Cardiac muscle cell (in vitro differentiated cells and primary cell): ENCODE data around the gene HKDC1. TPM values are rescaled to one million over a fixed set of nuclear protein-coding genes. Genes with fewer than 3 reads are reported as not detected.
"Not testable (repeated sequence)": the region's sequence is repeated elsewhere in the genome, so short reads cannot be mapped to it uniquely, and the experiment has no call there.

Experiments used
- DNase-seq, 2 donors: peaks; one replicate each; pipeline versions ENCODE4 v3.0.0 to v3.0.0-alpha.2; 2010 to 2017; ENCODE audit warnings: low read depth in 1 of 2, low spot score in 1 of 2
- H3K27ac ChIP-seq: fragments of 200-600 bp; sonication (generic); 2 replicates; pipeline ENCODE4 v1.5.1; 2016
- H3K27me3 ChIP-seq: fragments of 200-600 bp; sonication (generic); 2 replicates; pipeline ENCODE4 v1.6.0; 2016; ENCODE audit warnings: control low read depth
- H3K36me3 ChIP-seq: fragments of 200-600 bp; sonication (generic); 2 replicates; pipeline ENCODE4 v1.5.1; 2016; ENCODE audit warnings: control low read depth
- H3K4me1 ChIP-seq: fragments of 200-600 bp; sonication (generic); 2 replicates; pipeline ENCODE4 v1.8.1; 2017; ENCODE audit warnings: low read depth, mild to moderate bottlenecking, mixed run types
- H3K4me3 ChIP-seq: fragments of 200-600 bp; sonication (generic); 2 replicates; pipeline ENCODE4 v1.5.1; 2016; ENCODE audit warnings: mild to moderate bottlenecking
- H3K9me3 ChIP-seq: fragments of 200-600 bp; sonication (generic); 2 replicates; pipeline ENCODE4 v1.5.1; 2017; ENCODE audit warnings: low read depth, mild to moderate bottlenecking, control low read depth
- CTCF ChIP-seq: IDR thresholded peaks from 2 replicates; pipeline ENCODE4 v1.5.1; 2012; ENCODE audit warnings: low read depth, mild to moderate bottlenecking, low read length
- polyA plus RNA-seq: library from polyadenylated mRNA; unstranded; fragments of >200 nt; fragmentation: Nextera tagmentation; extraction: Ambion mirVana; gene quantifications from 2 replicates; pipeline ENCODE4 v1.2.1, GENCODE V29; 2016
- total RNA-seq: library from RNA; depleted of rRNA; stranded (reverse); fragments of >200 nt; gene quantifications from 2 replicates; pipeline ENCODE4 v1.2.3, GENCODE V29; 2016

The HKDC1 gene
- total and polyA plus RNA-seq, 2 experiments from 2014 or later: not detected

- no peaks in the 10 kb centered on the region for H3K9me3 ChIP-seq
Observed at GRCh38 chr10:69279110-69279509, 59.0 kb downstream of the HKDC1 start.

GRCh38 chr10:69281507-69282413, 61.6 kb downstream of the HKDC1 start:
- Histone ChIP-seq H3K27ac (no peak overlapping the region), H3K27me3 (no peaks in the 10 kb centered on the region), H3K4me1 (peaks cover 14% of the 10 kb centered on the region), H3K36me3 (no peaks in the 10 kb centered on the region), H3K4me3 (no peak overlapping the region), H3K9me3 (no peaks in the 10 kb centered on the region)
- no peak for TF ChIP-seq CTCF
- no peak for DNase-seq

More at GRCh38 chr10:69279110-69279509, 59.0 kb downstream of the HKDC1 start:
- Histone ChIP-seq H3K4me3 (no peak overlapping the region), H3K27ac (peak overlapping the region; percentile 74), H3K36me3 (no peaks in the 10 kb centered on the region), H3K4me1 (peaks cover 10% of the 10 kb centered on the region), H3K27me3 (no peaks in the 10 kb centered on the region)
- no peak for TF ChIP-seq CTCF
- DNase-seq: no peak

DNA sequence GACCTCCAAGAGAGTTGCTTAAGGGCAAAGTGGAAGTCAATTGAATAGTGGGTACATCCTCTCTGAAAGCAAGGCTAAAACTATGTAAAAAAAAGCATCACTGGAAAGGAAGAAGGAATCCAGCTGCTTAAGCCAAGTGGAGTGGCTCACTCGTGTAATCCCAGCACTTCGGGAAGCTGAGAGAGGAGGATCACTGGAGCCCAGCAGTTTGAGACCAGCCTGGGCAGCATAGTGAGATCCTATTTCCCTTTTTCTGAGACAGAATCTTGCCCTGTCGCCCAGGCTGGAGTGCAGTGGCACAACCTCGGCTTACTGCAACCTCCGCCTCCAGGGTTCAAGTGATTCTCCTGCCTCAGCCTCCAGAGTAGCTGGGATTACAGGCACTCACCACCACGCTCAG, 64.3 kb downstream of the HKDC1 start:
- H3K4me1 ChIP-seq, H3K27me3 ChIP-seq, H3K36me3 ChIP-seq, DNase-seq, H3K27ac ChIP-seq, H3K4me3 ChIP-seq, H3K9me3 ChIP-seq: not testable (repeated sequence)

- peak in 1 of 2 donors; percentile 36 for DNase-seq
- peak overlapping the region; percentile 15 for H3K27ac ChIP-seq
- no peaks in the 10 kb centered on the region for H3K36me3 ChIP-seq
- no peak overlapping the region for H3K4me3 ChIP-seq
- H3K27me3 ChIP-seq: no peaks in the 10 kb centered on the region
- no peak for TF ChIP-seq CTCF
- peaks cover 4% of the 10 kb centered on the region for H3K4me1 ChIP-seq
- H3K9me3 ChIP-seq: no peaks in the 10 kb centered on the region
Observed at GRCh38 chr10:69285699-69286098, 65.6 kb downstream of the HKDC1 start.

DNA sequence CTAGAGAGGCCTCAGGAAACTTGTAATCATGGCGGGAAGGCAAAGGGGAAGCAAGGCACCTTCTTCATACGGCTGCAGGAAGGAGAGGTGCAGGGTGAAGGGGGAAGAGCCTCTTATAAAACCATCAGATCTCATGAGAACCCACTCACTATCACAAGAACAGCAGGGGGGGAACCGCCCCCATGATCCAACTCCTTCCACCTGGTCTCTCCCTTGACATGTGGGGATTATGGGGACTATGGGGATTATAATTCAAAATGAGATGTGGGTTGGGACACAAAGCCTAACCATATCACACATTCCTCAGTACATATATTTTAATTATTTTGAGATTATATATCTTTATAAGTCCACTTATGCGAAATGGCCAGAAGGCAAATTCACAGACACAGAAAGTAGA, 67.0 kb downstream of the HKDC1 start:
- Histone ChIP-seq H3K27ac (no peak overlapping the region), H3K4me3 (no peak overlapping the region), H3K9me3 (no peaks in the 10 kb centered on the region), H3K27me3 (no peaks in the 10 kb centered on the region), H3K4me1 (peaks cover 4% of the 10 kb centered on the region), H3K36me3 (no peaks in the 10 kb centered on the region)
- TF ChIP-seq CTCF: no peak
- no peak for DNase-seq

- Histone ChIP-seq H3K9me3 (no peaks in the 10 kb centered on the region), H3K4me1 (peaks cover under 1% of the 10 kb centered on the region), H3K27ac (no peak overlapping the region), H3K4me3 (no peak overlapping the region), H3K27me3 (no peaks in the 10 kb centered on the region), H3K36me3 (no peaks in the 10 kb centered on the region)
- TF ChIP-seq CTCF: no peak
- no peak for DNase-seq
Observed at GRCh38 chr10:69290993-69291392, 70.9 kb downstream of the HKDC1 start.
